H1 (cell line): ENCODE measurements around the gene CLGN. TPM values are rescaled to one million over a fixed set of nuclear protein-coding genes. Genes with fewer than 3 reads are reported as not detected.

Source experiments
- CHD1 ChIP-seq: IDR thresholded peaks from 2 replicates; pipeline ENCODE4 v1.6.1; 2012; ENCODE audit warnings: low read depth, low read length, improper control_type of control experiment
- EP300 ChIP-seq, 2 experiments: IDR thresholded peaks; 1 replicate in 1 of 2; 2 replicates in 1 of 2; pipeline ENCODE4 v1.6.1; 2011 to 2012; ENCODE audit warnings: low read depth in 2 of 2, low read length in 2 of 2, mild to moderate bottlenecking in 2 of 2, borderline replicate concordance in 1 of 2, inconsistent platforms in 1 of 2, moderate library complexity in 1 of 2
- KDM1A ChIP-seq: fragments of 200-600, 300-600 bp; sonication (generic); IDR thresholded peaks from 2 replicates; pipeline ENCODE4 v1.7.1; 2016; ENCODE audit warnings: mild to moderate bottlenecking, low read length, borderline replicate concordance
- NRF1 ChIP-seq: IDR thresholded peaks from 2 replicates; pipeline ENCODE4 v1.6.1; 2011; ENCODE audit warnings: mild to moderate bottlenecking, low read depth, low read length, improper control_type of control experiment
- SRF ChIP-seq: IDR thresholded peaks from 2 replicates; pipeline ENCODE4 v1.6.1; 2011; ENCODE audit warnings: mild to moderate bottlenecking, low read depth, low read length, moderate library complexity
- TAF1 ChIP-seq: IDR thresholded peaks from 2 replicates; pipeline ENCODE4 v1.6.1; 2011; ENCODE audit warnings: mild to moderate bottlenecking, low read depth, low read length
- polyA plus RNA-seq, 7 experiments: library from polyadenylated mRNA; depleted of rRNA in 3 of 7; stranded (reverse) in 5 of 7; unstranded in 2 of 7; fragments of >200 nt in 5 of 7; fragments of 200-250 nt in 2 of 7; gene quantifications; 1 replicate in 5 of 7; 2 replicates in 1 of 7; 4 replicates in 1 of 7; pipeline versions ENCODE4 v1.2.1 to v1.2.3, GENCODE V29; 2011 to 2013; ENCODE audit warnings: missing spikeins in 2 of 7, mixed read lengths in 2 of 7
- total RNA-seq: library from RNA; stranded (reverse); fragmentation: NEBNext Ultra II Directional; extraction: Animal tissue kit (Norgen Biotek cat#: 25700); gene quantifications from 2 replicates; pipeline ENCODE4 v1.2.1, GENCODE V29; 2021

The CLGN gene
- total and polyA plus RNA-seq, 2 of the 8 experiments (the other 6 are each of a cell fraction or from before 2014, with no cell fraction given), result 1.7 to 3.1 TPM

DNA sequence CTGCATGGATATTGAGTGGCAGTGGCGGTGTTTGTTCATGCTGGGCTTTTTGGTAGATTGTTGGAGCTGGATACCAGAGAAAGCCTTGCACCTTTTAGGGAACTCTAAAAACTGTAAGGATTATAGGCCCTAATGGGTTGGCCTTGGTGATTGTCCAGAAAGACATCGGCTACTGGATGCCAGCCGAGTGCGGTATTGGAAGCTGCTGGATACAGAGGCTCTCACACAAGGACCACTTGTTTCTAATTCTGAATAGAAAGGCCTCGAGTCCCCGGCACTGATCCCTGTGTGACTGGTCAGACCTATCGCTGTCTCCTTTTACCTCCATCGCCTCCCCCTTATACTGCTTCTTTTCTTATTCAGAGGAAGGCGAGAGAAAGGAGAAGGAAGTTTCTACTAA lies 81.3 kb downstream of the CLGN start (continued):
- no peak for TF ChIP-seq EP300 (IDR thresholded peaks at IDR 0.05; ENCODE audit: borderline replicate concordance in 1 of 2, low read depth in 2 of 2, low read length in 2 of 2)
- no peak for TF ChIP-seq KDM1A
- no peak for TF ChIP-seq TAF1
- TF ChIP-seq NRF1, result no peak
- no peak for TF ChIP-seq CHD1
- TF ChIP-seq SRF, result no peak
